ENCODE measurements around the gene LRRC4C.

The LRRC4C gene

GRCh38 chr11:40328890-40329614 lies 1130.4 kb downstream of the LRRC4C start:
- no peak for DNase-seq

- no peak for DNase-seq
These were observed 1136.2 kb downstream of the LRRC4C start for GRCh38 chr11:40323241-40323640.

DNA sequence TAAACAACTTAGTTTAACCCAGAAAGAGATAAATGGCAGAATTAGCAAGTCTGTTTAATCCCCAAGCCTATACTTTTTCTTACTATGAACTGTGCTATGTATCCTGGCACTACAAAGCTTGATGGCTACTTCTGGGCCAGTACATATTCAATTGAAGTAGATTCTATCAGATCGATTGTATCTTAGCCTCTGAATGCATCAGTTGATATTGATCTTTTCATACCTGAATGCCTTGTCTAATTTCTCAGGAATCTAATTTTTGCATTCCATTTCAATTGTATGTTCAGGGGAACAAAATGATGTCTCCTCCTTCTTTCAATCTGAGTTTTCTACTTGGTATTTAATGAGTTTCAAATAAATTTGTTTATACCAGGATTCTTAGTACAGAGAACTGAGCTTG lies 1137.9 kb downstream of the LRRC4C start:
- DNase-seq: no peak

- no peak for DNase-seq
These were observed 1143.3 kb downstream of the LRRC4C start for GRCh38 chr11:40316171-40316570.

DNA sequence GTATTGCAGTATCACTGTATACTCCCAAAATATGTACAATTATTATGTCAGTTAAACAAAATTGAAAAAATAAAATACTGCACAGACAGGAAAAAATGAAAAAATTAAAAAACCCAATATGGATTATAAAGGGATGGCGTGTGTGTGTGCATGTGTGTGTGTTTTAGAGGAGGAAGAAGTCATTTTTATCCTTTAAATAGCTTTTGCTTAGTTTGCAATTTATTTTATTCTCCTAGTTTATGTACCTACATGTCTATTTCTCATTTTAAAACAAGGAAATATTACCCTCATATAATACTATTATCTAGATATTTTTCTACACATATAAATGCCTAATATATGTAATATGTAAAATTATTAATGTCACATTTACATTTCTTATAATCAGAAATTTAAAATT lies 1144.3 kb downstream of the LRRC4C start:
- no peak for DNase-seq

- no peak for DNase-seq
These were observed 1145.1 kb downstream of the LRRC4C start for GRCh38 chr11:40314327-40314726.

DNA sequence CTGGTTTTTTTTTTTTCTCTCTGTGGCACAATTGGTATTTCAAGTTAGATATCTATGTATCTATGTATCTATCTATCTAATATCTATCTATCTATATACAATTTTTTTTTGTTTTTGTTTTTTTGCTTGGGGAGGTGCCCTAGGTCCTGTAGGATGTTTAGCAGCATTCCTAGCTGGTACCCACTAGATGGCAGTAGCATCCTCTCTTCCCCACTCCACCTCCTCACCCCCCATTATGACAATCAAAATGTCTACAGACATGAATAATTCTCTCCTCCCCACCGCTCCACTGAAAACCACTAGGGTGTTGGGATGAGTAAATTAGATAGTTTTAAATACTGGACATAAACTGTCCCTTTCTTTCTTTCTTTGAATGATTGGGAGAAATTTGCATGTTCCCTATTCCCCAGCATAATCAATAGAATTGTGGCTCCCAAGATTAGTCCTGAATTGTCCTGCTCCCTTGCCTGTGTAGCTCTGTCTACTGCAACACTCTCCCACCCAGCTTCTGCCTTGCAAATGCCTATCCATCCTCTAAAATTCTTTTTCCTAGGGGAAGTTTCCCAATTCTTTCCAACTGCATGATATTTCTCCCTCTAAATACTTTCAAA lies 1152.4 kb downstream of the LRRC4C start:
- no peak for DNase-seq

- DNase-seq: no peak
These were observed 1156.8 kb downstream of the LRRC4C start for GRCh38 chr11:40302669-40303068.

GRCh38 chr11:40295466-40295865 lies 1164.0 kb downstream of the LRRC4C start:
- no peak for DNase-seq

- DNase-seq: no peak
These were observed 1164.7 kb downstream of the LRRC4C start for GRCh38 chr11:40294741-40295140.

DNA sequence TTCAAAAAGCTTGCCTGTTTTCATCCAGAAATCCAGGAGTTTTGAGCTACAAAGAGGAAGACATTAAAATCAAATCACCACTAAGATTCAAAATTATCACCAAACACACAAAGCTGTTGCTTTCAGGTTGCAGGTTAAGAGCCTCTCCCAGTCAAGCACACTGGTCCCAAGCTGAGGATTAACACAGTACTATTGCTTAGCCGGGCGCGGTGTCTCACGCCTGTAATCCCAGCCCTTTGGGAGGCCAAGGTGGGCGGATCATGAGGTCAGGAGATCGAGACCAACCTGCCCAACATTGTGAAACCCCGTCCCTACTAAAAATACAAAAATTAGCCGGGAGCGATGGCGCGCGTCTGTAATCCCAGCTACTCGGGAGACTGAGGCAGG lies 1165.1 kb downstream of the LRRC4C start:
- DNase-seq: no peak

DNA sequence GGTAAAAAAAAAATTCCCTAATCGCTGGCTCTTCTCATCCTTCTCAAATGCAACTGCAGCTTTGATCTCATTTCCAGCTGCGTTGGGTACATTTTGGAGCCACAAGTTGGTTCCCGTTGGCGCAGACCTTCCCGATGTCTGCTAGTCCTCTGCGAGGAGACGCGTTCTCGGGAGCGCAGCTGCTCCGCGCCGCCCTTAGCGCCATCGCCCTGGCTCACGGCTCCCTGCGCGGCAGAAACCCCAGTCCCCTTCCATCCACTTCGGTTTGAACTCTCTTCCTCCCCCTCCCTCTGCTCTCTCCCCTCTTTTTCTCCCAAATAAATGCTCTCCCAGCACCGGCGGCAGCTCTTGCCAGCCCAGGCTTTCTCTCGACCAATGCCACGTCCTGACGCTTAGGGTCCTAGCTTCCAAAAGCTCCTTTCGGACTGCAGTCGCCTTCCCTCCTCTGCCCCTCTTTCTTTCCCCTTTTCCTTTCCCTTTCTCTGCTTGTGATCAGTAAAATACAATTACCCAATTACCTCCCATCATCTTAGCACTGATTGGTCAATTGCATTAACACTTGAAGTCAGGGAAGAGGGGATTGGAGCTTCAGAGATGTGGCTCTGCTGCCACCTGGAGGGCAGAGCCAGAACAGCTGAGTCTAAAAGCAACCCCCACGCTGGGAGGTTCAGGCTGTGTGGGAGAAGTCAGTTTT lies 1165.7 kb downstream of the LRRC4C start:
- DNase-seq: peak; percentile 43

DNA sequence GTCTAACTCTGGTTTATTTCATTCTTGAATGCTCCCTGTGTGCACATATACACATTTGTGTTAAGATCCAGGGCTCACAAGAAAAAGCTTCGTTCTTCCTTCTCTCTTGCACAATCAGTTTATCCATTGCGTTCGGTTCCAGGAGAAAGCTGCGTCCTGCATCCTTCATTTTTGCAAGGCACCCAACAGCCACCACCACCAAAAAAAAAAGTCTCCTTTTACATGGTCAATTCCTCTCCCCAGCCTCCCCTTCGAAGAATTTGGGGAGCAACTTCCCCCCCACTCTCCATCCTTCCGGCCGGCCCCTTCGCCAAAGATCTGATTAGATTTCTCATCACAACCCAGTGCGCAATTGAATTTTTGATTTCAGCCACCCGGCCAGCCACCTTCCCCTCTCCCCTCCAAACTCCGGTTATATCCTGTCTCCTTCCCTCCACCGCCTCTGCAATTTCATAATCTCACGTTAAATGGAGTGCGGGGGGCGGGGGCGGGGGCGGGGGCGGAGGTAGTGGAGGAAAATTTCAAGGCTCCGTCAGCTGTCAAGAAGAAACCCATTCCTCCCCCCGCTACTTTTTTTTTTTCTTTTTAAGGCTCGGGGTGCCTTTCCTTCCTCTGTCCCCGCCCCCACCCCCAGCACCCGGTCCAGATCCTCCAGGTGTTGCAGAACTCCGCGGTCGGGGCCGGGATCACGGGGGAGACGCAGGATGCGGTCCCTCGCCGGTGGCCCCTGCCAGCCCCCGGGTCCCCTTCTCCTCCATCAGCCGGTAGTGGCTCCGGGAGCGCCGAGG lies 1166.5 kb downstream of the LRRC4C start:
- no peak for DNase-seq

- DNase-seq: no peak
These were observed 1167.7 kb downstream of the LRRC4C start for GRCh38 chr11:40291741-40292140.

GRCh38 chr11:40291329-40291728 lies 1168.1 kb downstream of the LRRC4C start:
- no peak for DNase-seq

GRCh38 chr11:40290171-40290631 lies 1169.3 kb downstream of the LRRC4C start:
- DNase-seq: no peak

DNA sequence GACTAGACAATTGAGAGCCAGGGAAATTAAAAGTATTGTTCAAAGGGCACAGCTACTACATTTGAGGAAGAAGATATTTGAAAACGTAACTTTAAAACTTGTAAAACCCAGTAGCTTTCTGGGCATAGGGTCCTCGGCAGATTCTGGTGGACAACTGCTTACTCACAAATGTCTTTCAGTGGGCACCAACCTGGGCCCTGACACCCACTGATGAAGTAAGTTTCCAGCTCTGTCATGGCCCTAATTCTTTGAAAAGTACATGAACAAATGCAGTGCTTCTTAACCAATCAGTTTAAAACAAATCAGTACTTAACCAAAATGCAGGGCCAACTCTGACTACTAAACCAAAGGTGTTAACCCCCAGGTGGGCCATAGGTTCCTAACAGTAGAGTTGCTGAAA lies 1170.1 kb downstream of the LRRC4C start:
- DNase-seq: no peak

- DNase-seq: no peak
These were observed 1171.3 kb downstream of the LRRC4C start for GRCh38 chr11:40287916-40288803.

DNA sequence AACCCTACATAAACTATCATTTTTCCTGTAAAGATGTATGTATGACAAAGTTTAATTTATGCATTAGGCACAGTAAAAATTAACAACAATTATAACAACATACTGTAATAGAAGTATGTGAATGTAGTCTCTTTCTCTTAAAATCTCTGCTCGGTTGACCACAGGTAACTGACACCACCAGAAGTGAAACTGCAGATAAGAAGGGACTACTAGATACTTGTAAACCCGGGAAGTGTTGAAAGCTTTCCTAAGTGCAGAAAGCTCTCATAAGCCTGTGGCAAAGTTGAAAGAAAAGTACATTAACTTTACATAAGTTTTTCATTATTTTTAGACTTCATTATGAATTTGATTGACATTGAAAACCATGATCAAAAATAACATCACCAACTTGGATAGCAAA lies 1173.3 kb downstream of the LRRC4C start:
- DNase-seq: no peak

- no peak for DNase-seq
These were observed 1173.9 kb downstream of the LRRC4C start for GRCh38 chr11:40285558-40285957.

DNA sequence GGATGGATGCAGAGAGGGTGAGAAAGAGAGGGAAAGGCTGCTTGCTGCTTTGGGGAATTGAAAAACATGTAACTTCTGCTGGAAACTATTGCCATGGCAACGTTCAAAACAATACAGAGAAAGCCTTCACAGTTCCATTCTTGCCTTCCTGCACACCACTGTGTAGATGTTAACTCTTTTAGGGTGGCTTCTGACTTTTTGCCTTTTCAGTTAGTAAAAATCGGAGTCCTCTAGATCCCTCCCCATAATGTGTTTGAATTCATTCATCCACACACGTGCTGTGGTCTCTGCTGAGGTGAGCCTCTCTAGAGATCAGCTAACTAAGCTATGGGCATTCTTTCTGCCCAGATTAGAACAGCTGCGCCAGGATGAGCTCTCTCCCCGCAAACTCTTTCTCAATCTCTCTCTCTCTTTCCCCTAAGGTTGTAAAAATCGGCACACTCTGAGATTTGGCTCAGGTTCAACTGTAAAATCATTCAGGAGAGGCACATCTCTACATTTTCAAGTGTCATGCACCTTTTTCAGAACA lies 1178.3 kb downstream of the LRRC4C start:
- DNase-seq: no peak

Measured in DMS79 (cell line).